Kidney epithelial cell (primary cell): ENCODE results near the gene TMEM178A. TPM values are rescaled to one million over a fixed set of nuclear protein-coding genes. Genes with fewer than 3 reads are reported as not detected.

Experiments
- DNase-seq: peaks from one replicate; pipeline ENCODE4 v3.0.0-alpha.2; 2010; ENCODE audit warnings: low read depth
- H3K27me3 ChIP-seq: 2 replicates; pipeline ENCODE4 v1.6.0; 2011; ENCODE audit warnings: low read length; ENCODE audit not compliant: control insufficient read depth, insufficient read depth
- H3K36me3 ChIP-seq: 2 replicates; pipeline ENCODE4 v1.5.1; 2011; ENCODE audit warnings: low read length; ENCODE audit not compliant: control insufficient read depth, insufficient read depth
- H3K4me3 ChIP-seq: 2 replicates; pipeline ENCODE4 v1.5.1; 2011; ENCODE audit warnings: low read depth, mild to moderate bottlenecking, control low read depth, low read length
- total RNA-seq: library from RNA; depleted of rRNA; stranded (reverse); fragments of >200 nt; gene quantifications from 2 replicates; pipeline ENCODE4 v1.2.3, GENCODE V29; 2015
- TF ChIP-seq, protein P1 (sequence below): IDR thresholded peaks from 2 replicates; pipeline ENCODE4 v1.5.1; 2011; ENCODE audit warnings: mild to moderate bottlenecking, moderate library complexity, low read length, control low read depth, inconsistent platforms; ENCODE audit not compliant: insufficient read depth, poor library complexity, severe bottlenecking

Gene TMEM178A
- total RNA-seq, 1 donor from 2014 or later = 1.7 TPM

DNA sequence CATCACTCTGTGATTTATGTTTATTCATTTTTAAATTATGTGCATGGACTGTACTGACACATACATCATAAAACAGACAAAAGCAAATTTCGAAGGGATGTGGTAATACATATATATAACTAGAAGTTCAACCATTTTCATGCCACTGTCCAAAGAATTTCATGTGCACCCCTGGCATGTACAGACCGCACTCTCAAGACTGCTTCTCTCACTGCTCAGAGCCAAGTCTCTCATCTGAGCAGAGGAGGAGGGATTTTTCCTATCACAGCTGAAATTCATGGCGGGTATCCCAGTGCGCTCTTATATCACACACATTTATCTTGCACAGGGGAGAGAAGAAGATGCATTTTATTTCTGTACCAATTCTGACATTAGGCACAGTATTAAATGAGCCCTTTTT is 5.9 kb downstream of the TMEM178A start:
- TF ChIP-seq, protein P1, sequence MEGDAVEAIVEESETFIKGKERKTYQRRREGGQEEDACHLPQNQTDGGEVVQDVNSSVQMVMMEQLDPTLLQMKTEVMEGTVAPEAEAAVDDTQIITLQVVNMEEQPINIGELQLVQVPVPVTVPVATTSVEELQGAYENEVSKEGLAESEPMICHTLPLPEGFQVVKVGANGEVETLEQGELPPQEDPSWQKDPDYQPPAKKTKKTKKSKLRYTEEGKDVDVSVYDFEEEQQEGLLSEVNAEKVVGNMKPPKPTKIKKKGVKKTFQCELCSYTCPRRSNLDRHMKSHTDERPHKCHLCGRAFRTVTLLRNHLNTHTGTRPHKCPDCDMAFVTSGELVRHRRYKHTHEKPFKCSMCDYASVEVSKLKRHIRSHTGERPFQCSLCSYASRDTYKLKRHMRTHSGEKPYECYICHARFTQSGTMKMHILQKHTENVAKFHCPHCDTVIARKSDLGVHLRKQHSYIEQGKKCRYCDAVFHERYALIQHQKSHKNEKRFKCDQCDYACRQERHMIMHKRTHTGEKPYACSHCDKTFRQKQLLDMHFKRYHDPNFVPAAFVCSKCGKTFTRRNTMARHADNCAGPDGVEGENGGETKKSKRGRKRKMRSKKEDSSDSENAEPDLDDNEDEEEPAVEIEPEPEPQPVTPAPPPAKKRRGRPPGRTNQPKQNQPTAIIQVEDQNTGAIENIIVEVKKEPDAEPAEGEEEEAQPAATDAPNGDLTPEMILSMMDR = no peak
- Histone ChIP-seq H3K27me3 (peaks cover 12% of the 10 kb centered on the region), H3K4me3 (no peak overlapping the region), H3K36me3 (no peaks in the 10 kb centered on the region)
- DNase-seq = no peak

DNA sequence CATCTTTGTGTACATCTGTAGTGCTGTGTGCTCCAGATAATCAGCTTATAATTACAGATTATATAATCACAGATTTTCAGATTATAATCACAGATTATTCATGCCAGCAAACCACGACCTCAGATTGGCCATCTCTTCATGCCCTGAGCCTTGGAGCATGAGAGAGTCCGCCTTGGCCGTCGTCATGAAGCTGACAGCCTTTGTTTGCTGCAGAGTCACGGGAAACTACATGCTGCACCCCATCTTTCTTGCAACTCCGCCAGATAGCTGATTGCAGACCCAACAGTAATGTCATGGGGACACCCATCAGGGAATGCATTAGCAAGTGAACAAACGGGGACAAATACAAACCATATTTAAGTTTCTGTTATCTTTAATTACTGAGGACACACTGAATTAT is 7.3 kb downstream of the TMEM178A start:
- DNase-seq = no peak
- no peaks in the 10 kb centered on the region for H3K36me3 ChIP-seq
- no peak overlapping the region for H3K4me3 ChIP-seq
- TF ChIP-seq, protein P1 = no peak
- H3K27me3 ChIP-seq = peaks cover under 1% of the 10 kb centered on the region

DNA sequence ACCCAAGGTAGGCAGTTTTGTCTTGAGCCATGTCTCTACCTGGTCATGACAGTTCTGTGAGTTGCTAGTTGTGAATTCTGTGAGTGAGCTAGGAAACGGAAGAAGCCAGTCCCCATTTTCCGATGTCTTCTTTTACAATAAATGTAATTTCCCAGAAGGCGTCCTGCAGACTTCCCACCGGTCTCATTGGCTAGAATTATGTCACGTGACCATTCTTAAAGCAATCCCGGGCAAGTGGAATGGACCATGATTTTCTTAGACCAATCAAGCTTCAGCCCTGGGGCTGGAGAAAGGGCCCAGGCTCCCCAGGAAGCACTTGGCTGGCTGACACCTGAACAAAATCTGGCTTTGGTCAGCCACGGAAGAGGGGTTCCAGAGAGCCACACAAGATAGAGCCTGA is 10.6 kb downstream of the TMEM178A start:
- TF ChIP-seq, protein P1 = no peak
- Histone ChIP-seq H3K4me3 (no peak overlapping the region), H3K27me3 (no peaks in the 10 kb centered on the region), H3K36me3 (no peaks in the 10 kb centered on the region)
- DNase-seq = no peak

DNA sequence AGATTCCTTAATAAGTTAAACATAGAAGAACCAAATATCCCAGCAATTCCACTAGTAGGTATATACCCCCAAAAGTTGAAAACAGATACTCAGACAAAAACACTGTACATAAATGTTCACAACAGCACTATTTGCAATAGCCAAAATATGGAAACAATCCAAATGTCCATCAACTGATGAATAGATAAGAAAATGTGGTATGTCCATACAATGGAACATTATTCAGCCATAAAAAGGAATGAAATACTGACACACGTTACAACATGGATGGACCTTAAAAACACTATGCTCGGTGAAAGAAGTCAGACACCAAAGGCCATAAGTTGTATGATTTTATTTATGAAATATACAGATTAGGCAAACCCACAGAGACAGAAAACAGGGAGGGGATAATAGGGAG is 12.5 kb downstream of the TMEM178A start:
- H3K27me3 ChIP-seq = no peaks in the 10 kb centered on the region
- TF ChIP-seq, protein P1 = no peak
- H3K4me3 ChIP-seq = no peak overlapping the region
- no peak for DNase-seq
- no peaks in the 10 kb centered on the region for H3K36me3 ChIP-seq

DNA sequence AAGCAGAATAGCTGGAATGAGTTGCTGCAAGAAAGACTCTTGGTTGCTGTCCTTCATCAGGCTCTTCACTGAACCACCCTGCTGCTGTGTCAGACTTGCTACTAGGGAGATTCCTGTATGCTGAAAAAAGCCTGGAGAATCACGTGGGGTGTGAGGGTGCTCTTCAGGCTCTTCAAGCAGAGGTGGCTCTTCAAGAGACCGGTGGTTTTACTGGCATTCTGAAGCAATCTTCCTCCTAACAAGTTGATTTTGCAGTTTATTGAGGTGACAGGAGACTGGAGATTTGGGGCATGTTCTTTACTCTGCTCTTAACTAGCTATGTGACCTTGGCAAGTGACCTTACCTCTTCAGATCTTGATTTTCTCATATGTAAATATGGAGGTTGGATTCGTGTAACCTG is 14.1 kb downstream of the TMEM178A start:
- TF ChIP-seq, protein P1 = no peak
- Histone ChIP-seq H3K36me3 (no peaks in the 10 kb centered on the region), H3K27me3 (no peaks in the 10 kb centered on the region), H3K4me3 (no peak overlapping the region)
- no peak for DNase-seq

DNA sequence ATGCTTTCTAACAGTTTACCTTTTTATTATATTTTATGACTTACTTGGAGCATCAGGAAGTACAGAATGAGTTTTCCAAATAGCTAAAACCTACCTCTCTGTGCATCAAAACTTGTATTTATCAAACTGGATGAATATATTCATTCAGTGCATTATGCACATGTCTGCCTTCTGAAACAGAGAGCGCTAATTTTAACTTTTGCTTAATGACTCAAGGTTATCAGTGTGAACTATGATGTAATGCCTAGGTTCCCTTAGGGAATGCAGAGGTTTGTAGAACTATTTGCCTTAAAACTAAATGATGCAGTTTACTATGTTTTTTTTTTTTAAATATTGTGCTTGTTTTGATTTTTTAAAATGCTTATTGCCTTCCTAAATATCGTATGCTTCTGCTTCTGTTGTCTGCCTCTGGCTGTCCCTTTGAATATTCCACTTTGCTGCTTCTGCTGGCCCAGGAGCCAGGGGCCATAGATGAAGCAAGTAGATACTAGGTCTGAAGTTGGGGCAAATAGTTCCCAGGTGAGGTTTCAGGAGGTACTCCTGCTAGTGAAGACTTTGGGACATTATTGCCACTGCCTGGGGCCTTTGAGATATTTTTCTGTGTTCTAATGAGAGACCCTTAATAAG is 16.5 kb downstream of the TMEM178A start:
- TF ChIP-seq, protein P1 = no peak
- no peaks in the 10 kb centered on the region for H3K36me3 ChIP-seq
- no peaks in the 10 kb centered on the region for H3K27me3 ChIP-seq
- H3K4me3 ChIP-seq = no peak overlapping the region
- no peak for DNase-seq
